ENCODE measurements around the gene SH3TC1.

DNA sequence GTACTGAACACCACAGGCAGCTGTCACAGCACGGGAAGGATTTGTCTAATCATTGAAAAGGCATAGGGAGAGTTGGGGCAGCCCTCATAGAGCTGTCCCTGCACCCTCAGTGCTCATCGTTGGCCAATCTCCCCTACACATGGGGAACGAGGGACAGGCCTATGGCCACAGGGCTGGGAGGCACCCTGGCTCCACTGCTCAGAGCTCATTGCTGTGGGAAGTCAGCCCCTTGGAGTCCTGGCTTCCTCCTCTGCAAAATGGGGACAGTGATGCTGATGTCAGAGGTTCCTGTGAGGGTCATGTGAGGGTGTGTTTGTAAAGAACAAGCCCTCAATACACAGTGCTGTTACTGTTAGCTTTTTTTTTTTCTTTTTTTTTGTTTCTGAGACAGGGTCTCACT lies 51.1 kb downstream of the SH3TC1 start:
- no peak for TF ChIP-seq EZH2 (IDR thresholded peaks at IDR 0.05; ENCODE audit: borderline replicate concordance, low read length)
- TF ChIP-seq, protein P1, sequence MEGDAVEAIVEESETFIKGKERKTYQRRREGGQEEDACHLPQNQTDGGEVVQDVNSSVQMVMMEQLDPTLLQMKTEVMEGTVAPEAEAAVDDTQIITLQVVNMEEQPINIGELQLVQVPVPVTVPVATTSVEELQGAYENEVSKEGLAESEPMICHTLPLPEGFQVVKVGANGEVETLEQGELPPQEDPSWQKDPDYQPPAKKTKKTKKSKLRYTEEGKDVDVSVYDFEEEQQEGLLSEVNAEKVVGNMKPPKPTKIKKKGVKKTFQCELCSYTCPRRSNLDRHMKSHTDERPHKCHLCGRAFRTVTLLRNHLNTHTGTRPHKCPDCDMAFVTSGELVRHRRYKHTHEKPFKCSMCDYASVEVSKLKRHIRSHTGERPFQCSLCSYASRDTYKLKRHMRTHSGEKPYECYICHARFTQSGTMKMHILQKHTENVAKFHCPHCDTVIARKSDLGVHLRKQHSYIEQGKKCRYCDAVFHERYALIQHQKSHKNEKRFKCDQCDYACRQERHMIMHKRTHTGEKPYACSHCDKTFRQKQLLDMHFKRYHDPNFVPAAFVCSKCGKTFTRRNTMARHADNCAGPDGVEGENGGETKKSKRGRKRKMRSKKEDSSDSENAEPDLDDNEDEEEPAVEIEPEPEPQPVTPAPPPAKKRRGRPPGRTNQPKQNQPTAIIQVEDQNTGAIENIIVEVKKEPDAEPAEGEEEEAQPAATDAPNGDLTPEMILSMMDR (IDR thresholded peaks at IDR 0.05; ENCODE audit: low read length) = no peak
